Mammary epithelial cell (primary cell): ENCODE measurements around the gene CHTOP.

ENCODE experiments used
- CTCF ChIP-seq, 2 donors: IDR thresholded peaks in 1 of 2; conservative IDR thresholded peaks in 1 of 2; 2 replicates each; pipeline ENCODE4 v1.5.1; 2011 to 2012; ENCODE audit warnings: inconsistent platforms in 2 of 2, low read length in 2 of 2, mild to moderate bottlenecking in 2 of 2, control low read depth in 1 of 2, low read depth in 1 of 2; ENCODE audit not compliant: insufficient read depth in 1 of 2; ENCODE audit errors: extremely low read depth in 1 of 2
- EZH2 ChIP-seq: IDR thresholded peaks from 2 replicates; pipeline ENCODE4 v1.6.1; 2012; ENCODE audit warnings: low read length, inconsistent platforms, borderline replicate concordance

GRCh38 chr1:153619171-153619570, 14.7 kb upstream of the CHTOP start:
- no peak for TF ChIP-seq CTCF (conservative IDR thresholded peaks at IDR 0.05 in 1 of 2, IDR thresholded peaks at IDR 0.05 in 1 of 2; ENCODE audit: extremely low read depth in 1 of 2, insufficient read depth in 1 of 2, low read depth in 1 of 2, low read length in 2 of 2)
- no peak for TF ChIP-seq EZH2
